HCT116 (cell line): ENCODE data around the gene BDH1. TPM values are rescaled to one million over a fixed set of nuclear protein-coding genes. Genes with fewer than 3 reads are reported as not detected.

Experiments used
- ATAC-seq: fragments of 200-7000 bp; cut with Tn5 transposase; 2 replicates; pipeline ENCODE4 v1.9.1; 2020; ENCODE audit warnings: mild to moderate bottlenecking, moderate library complexity
- BruUV-seq: library from RNA; stranded (reverse); fragments of 400-500 nt; replicated peaks from 2 replicates; lab custom pipeline; 2021; lab: Mats Ljungman, UMichigan
- CTCF ChIA-PET: fragments of 300-600 bp; sonication (Branson Sonifier 250); formaldehyde crosslinking; loops from one replicate; lab custom pipeline; 2021; ENCODE audit warnings: antibody characterized with exemption; lab: Charles Lee
- POLR2A ChIA-PET: fragments of 300-600, 350-600 bp; sonication (Branson Sonifier 250); formaldehyde crosslinking; loops from one replicate; lab custom pipeline; 2021; ENCODE audit warnings: antibody characterized with exemption; lab: Charles Lee
- RAD21 ChIA-PET, 2 experiments: fragments of 300-600 bp; sonication (Branson Sonifier 250); formaldehyde crosslinking; loops; one replicate each; lab custom pipeline; 2023; ENCODE audit warnings: low total read pairs in 2 of 2; ENCODE audit not compliant: uncharacterized antibody in 2 of 2, unreplicated experiment in 2 of 2, low non-redundant PET in 1 of 2; lab: Charles Lee
- DNase-seq: peaks from one replicate; pipeline ENCODE4 v3.0.0-alpha.2; 2010; ENCODE audit warnings: low read depth, low spot score
- H2AFZ ChIP-seq: fragments of 200-600 bp; shearing (Covaris generic), sonication (generic); 2 replicates; pipeline ENCODE4 v1.6.1; 2017; ENCODE audit warnings: low read depth, mixed run types, mixed read lengths, antibody characterized with exemption, low read length; ENCODE audit not compliant: poor library complexity, severe bottlenecking
- H3K27ac ChIP-seq: 2 replicates; pipeline ENCODE4 v1.5.1; 2012; ENCODE audit warnings: low read depth, low read length
- H3K27me3 ChIP-seq: fragments of 200-600 bp; sonication (generic); 2 replicates; pipeline ENCODE4 v1.6.1; 2016; ENCODE audit warnings: mixed run types, low read length, mixed read lengths; ENCODE audit not compliant: insufficient read depth
- H3K36me3 ChIP-seq, 2 experiments: fragments of 200-500 bp in 1 of 2; fragments of 200-600 bp in 1 of 2; sonication (Bioruptor generic) in 1 of 2; sonication (generic) in 1 of 2; 2 replicates each; pipeline versions ENCODE4 v1.5.1 to v1.6.1; 2014 to 2016; ENCODE audit warnings: low read length in 2 of 2, inconsistent platforms in 1 of 2, mixed read lengths in 1 of 2, mixed run types in 1 of 2; ENCODE audit not compliant: insufficient read depth in 2 of 2, control insufficient read depth in 1 of 2
- H3K4me1 ChIP-seq, 2 experiments: fragments of 200-600 bp in 1 of 2; sonication (generic) in 1 of 2; 2 replicates each; pipeline versions ENCODE4 v1.5.1 to v1.6.1; 2012 to 2017; ENCODE audit warnings: low read length in 2 of 2, inconsistent platforms in 1 of 2, mild to moderate bottlenecking in 1 of 2, mixed read lengths in 1 of 2, mixed run types in 1 of 2, moderate library complexity in 1 of 2; ENCODE audit not compliant: insufficient read depth in 2 of 2, control insufficient read depth in 1 of 2
- H3K4me2 ChIP-seq: fragments of 200-600 bp; sonication (generic); 2 replicates; pipeline ENCODE4 v1.6.1; 2017; ENCODE audit warnings: mixed run types, low read length, mixed read lengths
- H3K4me3 ChIP-seq, 2 experiments: fragments of 200-600 bp in 1 of 2; sonication (generic) in 1 of 2; replicated peaks in 1 of 2; 2 replicates each; pipeline ENCODE4 v1.5.1; 2011 to 2016; ENCODE audit warnings: low read length in 2 of 2, control low read depth in 1 of 2, low read depth in 1 of 2, mild to moderate bottlenecking in 1 of 2, mixed read lengths in 1 of 2, mixed run types in 1 of 2
- H3K79me2 ChIP-seq: fragments of 200-600 bp; sonication (generic); 2 replicates; pipeline ENCODE4 v1.6.1; 2017; ENCODE audit warnings: mild to moderate bottlenecking, mixed run types, low read length, moderate library complexity, mixed read lengths; ENCODE audit not compliant: insufficient read depth
- H3K9ac ChIP-seq: fragments of 200-600 bp; sonication (generic); 2 replicates; pipeline ENCODE4 v1.6.1; 2016; ENCODE audit warnings: low read length, mixed read lengths
- H3K9me2 ChIP-seq: fragments of 200-600 bp; sonication (generic), shearing (Covaris generic); 2 replicates; pipeline ENCODE4 v1.6.1; 2017; ENCODE audit warnings: mixed run types, mild to moderate bottlenecking, moderate library complexity; ENCODE audit not compliant: insufficient read depth
- H3K9me3 ChIP-seq, 2 experiments: fragments of 200-500 bp in 1 of 2; fragments of 200-600 bp in 1 of 2; sonication (Bioruptor generic) in 1 of 2; sonication (generic) in 1 of 2; 2 replicates each; pipeline ENCODE4 v1.6.1; 2014 to 2017; ENCODE audit warnings: low read length in 2 of 2, mixed read lengths in 2 of 2, inconsistent platforms in 1 of 2, low read depth in 1 of 2, mild to moderate bottlenecking in 1 of 2, mixed run types in 1 of 2, moderate library complexity in 1 of 2; ENCODE audit not compliant: control insufficient read depth in 1 of 2, insufficient read depth in 1 of 2
- H4K20me1 ChIP-seq: fragments of 200-600 bp; sonication (generic), shearing (Covaris generic); 2 replicates; pipeline ENCODE4 v1.6.1; 2017; ENCODE audit warnings: mixed run types, mild to moderate bottlenecking, moderate library complexity; ENCODE audit not compliant: insufficient read depth
- ATF3 ChIP-seq: IDR thresholded peaks from 2 replicates; pipeline ENCODE4 v1.6.1; 2012
- CEBPB ChIP-seq: IDR thresholded peaks from 2 replicates; pipeline ENCODE4 v1.6.1; 2012; ENCODE audit warnings: low read depth
- ELF1 ChIP-seq: IDR thresholded peaks from 2 replicates; pipeline ENCODE4 v1.6.1; 2012; ENCODE audit warnings: low read depth, borderline replicate concordance
- JUND ChIP-seq: IDR thresholded peaks from 2 replicates; pipeline ENCODE4 v1.6.1; 2012
- POLR2AphosphoS5 ChIP-seq: IDR thresholded peaks from 2 replicates; pipeline ENCODE4 v1.6.1; 2011; ENCODE audit warnings: mild to moderate bottlenecking, low read depth, low read length, moderate library complexity
- RAD21 ChIP-seq: IDR thresholded peaks from 2 replicates; pipeline ENCODE4 v1.6.1; 2012; ENCODE audit warnings: low read depth, mild to moderate bottlenecking
- SIN3A ChIP-seq: IDR thresholded peaks from 2 replicates; pipeline ENCODE4 v1.6.1; 2012; ENCODE audit warnings: low read depth
- SP1 ChIP-seq: IDR thresholded peaks from 2 replicates; pipeline ENCODE4 v1.6.1; 2012; ENCODE audit warnings: low read depth
- SRF ChIP-seq: IDR thresholded peaks from 2 replicates; pipeline ENCODE4 v1.6.1; 2012; ENCODE audit warnings: low read depth
- YY1 ChIP-seq: IDR thresholded peaks from 2 replicates; pipeline ENCODE4 v1.6.1; 2011; ENCODE audit warnings: low read length, low read depth, moderate library complexity, mild to moderate bottlenecking; ENCODE audit not compliant: insufficient replicate concordance; ENCODE audit errors: extremely low read depth
- ZBTB33 ChIP-seq: IDR thresholded peaks from 2 replicates; pipeline ENCODE4 v1.6.1; 2011; ENCODE audit warnings: mild to moderate bottlenecking, low read length, moderate library complexity; ENCODE audit not compliant: insufficient replicate concordance; ENCODE audit errors: extremely low read depth
- ZFX ChIP-seq: fragments of 450-650 bp; IDR thresholded peaks from 2 replicates; pipeline ENCODE4 v1.6.1; 2017
- intact Hi-C: fragments of 100-400 bp; cut with micrococcal nuclease; formaldehyde crosslinking; loops from 2 replicates; pipeline ENCODE4 v1.10.0; 2022
- total RNA-seq: library from RNA; stranded (reverse); gene quantifications from one replicate; pipeline ENCODE4 v1.2.1, GENCODE V29; 2021; ENCODE audit not compliant: unreplicated experiment

The BDH1 gene
- total RNA-seq, 1 experiment from 2014 or later, result 26.6 TPM

GRCh38 chr3:197482001-197482400, 73.8 kb downstream of the BDH1 start:
- H3K4me1 ChIP-seq, result peaks cover 9 to 26% of the 10 kb centered on the region in 2 experiments
- RAD21 ChIA-PET, result no interaction called here
- H3K27me3 ChIP-seq, result no peaks in the 10 kb centered on the region
- H3K9me2 ChIP-seq, result no peaks in the 10 kb centered on the region
- TF ChIP-seq RAD21 (no peak), SIN3A (no peak), ZFX (no peak), ELF1 (no peak), SP1 (no peak), CEBPB (no peak), POLR2AphosphoS5 (no peak), YY1 (no peak), ZBTB33 (no peak), SRF (no peak), ATF3 (no peak), JUND (no peak)
- intact Hi-C loops, result no loop called here
- CTCF ChIA-PET, result no interaction called here
- no peak overlapping the region for H3K4me3 ChIP-seq
- DNase-seq, result no peak
- H3K79me2 ChIP-seq, result no peaks in the 10 kb centered on the region
- POLR2A ChIA-PET, result no interaction called here
- no peaks in the 10 kb centered on the region for H4K20me1 ChIP-seq
- no TSS peak for BruUV-seq
- no peaks in the 10 kb centered on the region for H3K9me3 ChIP-seq
- ATAC-seq, result no peak
- no peaks in the 10 kb centered on the region for H3K36me3 ChIP-seq
- no peak overlapping the region for H2AFZ ChIP-seq
- no peak overlapping the region for H3K27ac ChIP-seq
- H3K9ac ChIP-seq, result no peak overlapping the region
- H3K4me2 ChIP-seq, result no peak overlapping the region
